HG03139 (cell line): ENCODE data around the gene OSBPL9.
"Not testable (repeated sequence)": the region's sequence is repeated elsewhere in the genome, so short reads cannot be mapped to it uniquely, and the experiment has no call there.

ENCODE experiments used
- ATAC-seq: cut with Tn5 transposase; IDR thresholded peaks from one replicate; pipeline ENCODE4 v1.9.1; 2021; ENCODE audit not compliant: unreplicated experiment

Gene OSBPL9

GRCh38 chr1:51768971-51769588, 152.2 kb downstream of the OSBPL9 start:
- ATAC-seq, result no peak

DNA sequence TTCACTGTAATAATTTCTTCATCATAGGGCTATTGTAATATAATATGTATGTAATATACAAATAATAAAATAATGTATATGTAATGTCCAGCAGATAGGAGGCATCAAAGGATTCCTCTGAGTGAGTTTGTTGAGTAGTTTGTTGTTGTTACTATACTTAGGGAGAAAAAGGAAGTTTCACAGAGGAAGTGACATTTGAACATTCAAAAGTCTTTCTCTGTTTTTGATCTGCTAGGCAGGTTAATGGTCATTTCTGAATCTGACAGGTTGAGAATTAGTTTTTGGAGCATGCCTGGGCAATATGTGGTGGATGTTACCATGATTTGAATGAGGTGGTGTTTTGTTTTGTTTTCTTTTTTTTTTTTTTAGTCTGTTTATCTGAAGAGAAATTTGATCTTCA, 159.5 kb downstream of the OSBPL9 start:
- no peak for ATAC-seq

DNA sequence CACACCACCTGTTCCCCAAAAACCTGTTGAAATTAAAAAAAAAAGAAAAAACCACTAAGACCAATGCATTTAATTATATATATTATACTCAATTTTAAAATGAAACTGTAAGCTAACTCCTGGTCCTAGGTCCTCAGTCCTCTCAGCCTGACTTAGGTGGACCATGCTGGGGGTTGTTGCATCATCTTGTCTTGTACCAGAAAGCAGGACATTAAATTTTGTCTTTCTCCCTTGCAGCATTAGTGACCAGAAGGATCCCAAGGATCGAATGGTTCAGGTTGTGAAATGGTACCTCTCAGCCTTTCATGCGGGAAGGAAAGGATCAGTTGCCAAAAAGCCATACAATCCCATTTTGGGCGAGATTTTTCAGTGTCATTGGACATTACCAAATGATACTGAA, 164.0 kb downstream of the OSBPL9 start:
- no peak for ATAC-seq

GRCh38 chr1:51784997-51785421, 168.1 kb downstream of the OSBPL9 start:
- ATAC-seq, result no peak

DNA sequence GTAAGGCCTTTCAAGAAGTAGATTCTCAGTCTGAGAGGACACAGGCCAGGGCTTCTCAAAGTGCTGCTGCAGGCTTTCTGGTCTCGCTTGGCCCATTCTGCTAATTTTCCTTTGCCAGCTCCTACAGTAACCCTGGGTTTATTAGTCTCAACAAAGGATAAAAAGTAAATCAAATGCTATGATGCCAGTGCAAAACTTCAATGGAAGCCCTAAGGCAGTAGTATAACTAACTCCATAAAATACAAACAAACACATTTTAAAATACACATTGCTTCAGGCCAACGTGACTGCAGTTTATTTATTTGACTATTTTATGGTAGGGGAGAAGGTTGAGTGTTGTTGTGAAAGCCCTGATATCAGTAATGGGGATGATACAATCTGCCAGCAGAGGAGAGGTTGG, 172.0 kb downstream of the OSBPL9 start:
- no peak for ATAC-seq

DNA sequence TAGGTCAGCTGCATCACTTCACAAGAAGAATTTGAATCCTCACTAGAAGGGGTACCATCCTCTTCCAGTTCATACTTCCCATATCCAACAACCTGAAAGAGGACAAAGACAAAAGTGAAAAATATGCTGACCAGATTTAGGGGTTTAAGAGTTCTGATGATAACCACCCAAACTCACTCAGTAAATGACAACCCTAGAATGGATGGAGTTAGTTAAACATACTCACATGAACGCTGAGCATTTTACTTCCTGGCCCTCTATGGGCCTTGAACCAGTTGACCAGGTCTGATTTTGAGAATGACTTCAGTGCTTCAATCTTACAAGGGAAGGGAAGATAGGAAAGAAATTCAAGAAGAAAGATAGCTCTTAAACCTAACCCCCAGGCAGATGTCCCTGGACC, 172.4 kb downstream of the OSBPL9 start:
- ATAC-seq, result no peak

DNA sequence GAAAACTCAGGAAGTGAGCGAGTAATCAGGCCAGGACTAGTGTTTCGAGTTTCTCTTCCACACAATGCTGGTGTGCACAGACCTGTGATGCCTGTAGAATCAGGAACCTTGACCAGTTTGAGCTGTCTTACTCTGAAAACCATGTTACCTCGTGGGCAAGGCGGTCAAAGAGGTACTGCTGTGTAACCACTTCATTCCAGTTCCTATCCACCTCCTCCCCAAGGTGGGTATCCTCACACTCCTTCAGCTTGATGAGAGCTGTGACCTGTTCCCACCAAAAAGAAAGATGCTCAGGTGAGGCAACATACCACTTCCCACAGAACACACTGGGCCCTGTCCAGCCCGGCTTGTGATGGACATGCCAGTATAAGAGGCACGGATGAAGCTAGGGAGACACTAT, 173.5 kb downstream of the OSBPL9 start:
- ATAC-seq, result no peak

DNA sequence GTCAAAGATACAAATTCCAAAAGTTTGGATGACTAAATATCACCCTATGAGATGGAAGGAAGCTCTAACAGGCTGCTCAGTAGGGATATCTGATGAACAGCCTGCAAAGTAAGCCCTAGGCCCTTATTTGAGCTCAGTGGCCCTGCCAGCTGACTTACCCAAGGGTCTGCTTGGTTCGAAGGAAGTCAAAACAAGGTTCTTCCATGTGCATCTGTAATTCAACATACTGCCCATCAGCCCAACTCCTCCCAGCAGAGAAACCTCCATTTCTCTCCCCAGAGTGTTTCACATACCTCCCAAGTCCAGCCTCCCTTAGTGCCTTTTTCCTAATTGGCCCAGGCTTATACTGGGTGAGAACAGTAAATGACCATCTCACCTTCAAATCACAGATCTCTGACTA, 175.0 kb downstream of the OSBPL9 start:
- no peak for ATAC-seq

GRCh38 chr1:51792864-51793263, 176.0 kb downstream of the OSBPL9 start:
- no peak for ATAC-seq

GRCh38 chr1:51794260-51794659, 177.4 kb downstream of the OSBPL9 start:
- ATAC-seq, result no peak

- ATAC-seq, result no peak
These were observed 178.0 kb downstream of the OSBPL9 start for GRCh38 chr1:51794868-51795267.

DNA sequence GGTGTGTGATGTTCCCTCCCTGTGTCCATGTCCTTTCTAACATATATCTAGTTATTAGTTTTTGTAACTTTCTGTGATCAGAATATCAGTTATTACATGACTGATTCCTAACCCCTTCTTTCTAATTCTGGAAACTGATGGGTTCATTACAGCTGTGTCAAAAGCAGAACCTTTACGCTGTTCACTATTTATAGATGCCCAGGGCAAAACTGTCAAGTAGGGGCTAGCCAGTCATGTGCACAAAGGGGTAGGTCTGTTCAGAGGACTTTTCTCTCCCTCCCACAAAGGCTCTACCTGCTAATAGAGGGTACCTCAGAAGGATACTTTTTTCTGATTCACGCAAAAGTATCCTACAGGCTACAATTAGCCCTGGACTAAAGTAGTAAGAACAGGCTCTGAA, 182.5 kb downstream of the OSBPL9 start:
- no peak for ATAC-seq

- ATAC-seq, result no peak
These were observed 197.6 kb downstream of the OSBPL9 start for GRCh38 chr1:51814513-51814912.

DNA sequence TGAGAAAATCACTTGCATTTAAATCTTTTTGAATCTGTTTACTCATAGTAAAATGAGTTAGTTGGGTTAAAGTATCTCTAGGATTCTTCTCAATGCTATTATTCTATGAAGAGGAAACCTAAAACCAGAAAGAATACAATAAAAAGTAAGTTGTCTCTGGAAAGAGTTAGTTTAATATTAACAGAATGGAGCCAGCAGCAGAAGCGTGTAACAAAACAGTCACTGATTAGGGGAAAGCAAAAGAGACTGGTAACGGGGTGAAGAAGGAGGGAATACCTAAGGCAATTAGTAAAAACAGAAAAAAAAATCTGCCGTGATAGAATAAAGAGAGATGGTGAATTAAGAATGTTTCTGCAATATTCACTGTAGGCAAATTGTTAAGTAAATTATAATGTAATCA, 201.6 kb downstream of the OSBPL9 start:
- no peak for ATAC-seq

GRCh38 chr1:51819021-51819420, 202.1 kb downstream of the OSBPL9 start:
- ATAC-seq, result not testable (repeated sequence)

- ATAC-seq, result no peak
These were observed 202.9 kb downstream of the OSBPL9 start for GRCh38 chr1:51819810-51820209.

GRCh38 chr1:51829058-51829457, 212.2 kb downstream of the OSBPL9 start:
- no peak for ATAC-seq

DNA sequence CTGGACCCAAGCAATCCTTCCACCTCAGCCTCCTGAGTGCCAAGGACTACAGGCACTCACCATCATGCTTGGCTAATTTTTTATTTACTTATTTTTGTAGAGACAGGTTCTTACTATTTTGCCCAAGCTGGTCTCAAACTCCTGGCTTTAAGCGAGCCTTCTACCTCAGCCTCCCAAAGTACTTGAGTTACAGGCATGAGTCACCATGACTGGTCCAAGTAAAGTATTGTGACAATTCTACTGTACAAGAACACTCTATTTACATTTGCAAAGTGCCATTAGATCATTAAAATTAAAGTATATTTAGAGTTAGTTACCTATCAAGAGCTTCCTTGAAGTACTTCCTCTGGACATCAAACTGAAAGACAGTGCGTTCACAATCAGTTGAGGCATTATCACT, 216.8 kb downstream of the OSBPL9 start:
- ATAC-seq, result no peak

GRCh38 chr1:51837243-51837642, 220.4 kb downstream of the OSBPL9 start:
- ATAC-seq, result no peak
